NCI-H1048 (cell line): ENCODE measurements around the gene MCRIP2.

Source experiments
- DNase-seq: peaks from one replicate; lab custom pipeline; 2025; lab: John Stamatoyannopoulos, UW

Gene MCRIP2

DNA sequence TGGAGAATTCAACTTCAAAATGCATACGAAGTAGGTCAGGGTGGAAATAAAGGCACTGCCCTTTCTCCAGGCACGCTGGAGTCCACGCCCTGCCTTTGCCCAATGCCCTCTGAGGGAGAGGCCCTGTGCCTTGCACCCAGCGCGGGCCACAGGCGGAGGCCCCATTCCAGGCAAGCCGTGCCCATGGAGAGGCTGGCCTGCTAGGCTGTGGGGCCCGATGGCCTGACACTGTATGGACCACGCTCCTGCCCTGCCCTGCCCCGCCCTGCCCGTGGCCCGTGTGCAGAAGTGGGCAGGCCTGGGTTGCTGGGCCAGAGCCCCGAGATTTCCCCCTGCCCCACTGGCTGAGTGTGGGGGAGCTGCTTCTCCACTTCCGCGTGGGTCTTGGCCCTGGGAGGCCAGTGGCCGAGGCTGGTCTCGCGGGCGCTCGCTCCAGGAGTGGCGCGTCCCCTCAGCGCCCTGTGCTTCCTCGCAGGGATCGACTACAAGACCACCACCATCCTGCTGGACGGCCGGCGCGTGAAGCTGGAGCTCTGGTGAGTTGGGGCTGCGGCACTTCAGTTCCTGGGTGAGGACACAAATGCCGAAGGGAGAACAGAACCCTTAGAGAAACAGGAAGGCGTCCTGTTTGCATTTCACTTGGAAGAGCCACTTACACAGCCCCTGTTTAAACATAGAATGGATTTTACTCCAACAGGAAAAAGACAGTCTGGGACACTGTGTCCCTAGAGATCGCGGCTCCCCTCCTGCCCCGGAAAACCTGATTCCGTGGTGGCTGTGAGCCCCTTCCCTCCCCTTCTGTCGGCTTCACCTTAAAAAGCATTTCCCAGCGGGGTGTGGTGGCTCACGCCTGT is 24.7 kb upstream of the MCRIP2 start:
- DNase-seq, result no peak

DNA sequence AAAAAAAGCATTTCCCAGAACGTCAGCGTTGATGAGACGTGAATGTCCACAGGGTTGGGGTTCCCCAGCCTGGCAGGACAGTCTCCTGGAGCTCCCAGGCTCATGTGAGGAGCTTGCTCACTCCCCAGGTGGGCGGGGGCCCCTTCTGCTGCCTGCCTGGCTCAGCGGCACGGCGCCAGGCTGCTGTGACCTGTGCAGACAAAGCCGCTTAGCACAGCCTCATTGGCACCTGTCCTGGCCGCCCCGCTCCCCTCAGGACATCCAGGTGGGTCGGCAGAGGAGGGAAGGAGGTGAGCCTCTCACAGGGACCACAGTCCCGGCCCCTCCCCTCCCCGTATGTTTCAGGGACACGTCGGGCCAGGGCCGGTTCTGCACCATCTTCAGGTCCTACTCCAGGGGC is 23.8 kb upstream of the MCRIP2 start:
- no peak for DNase-seq

DNA sequence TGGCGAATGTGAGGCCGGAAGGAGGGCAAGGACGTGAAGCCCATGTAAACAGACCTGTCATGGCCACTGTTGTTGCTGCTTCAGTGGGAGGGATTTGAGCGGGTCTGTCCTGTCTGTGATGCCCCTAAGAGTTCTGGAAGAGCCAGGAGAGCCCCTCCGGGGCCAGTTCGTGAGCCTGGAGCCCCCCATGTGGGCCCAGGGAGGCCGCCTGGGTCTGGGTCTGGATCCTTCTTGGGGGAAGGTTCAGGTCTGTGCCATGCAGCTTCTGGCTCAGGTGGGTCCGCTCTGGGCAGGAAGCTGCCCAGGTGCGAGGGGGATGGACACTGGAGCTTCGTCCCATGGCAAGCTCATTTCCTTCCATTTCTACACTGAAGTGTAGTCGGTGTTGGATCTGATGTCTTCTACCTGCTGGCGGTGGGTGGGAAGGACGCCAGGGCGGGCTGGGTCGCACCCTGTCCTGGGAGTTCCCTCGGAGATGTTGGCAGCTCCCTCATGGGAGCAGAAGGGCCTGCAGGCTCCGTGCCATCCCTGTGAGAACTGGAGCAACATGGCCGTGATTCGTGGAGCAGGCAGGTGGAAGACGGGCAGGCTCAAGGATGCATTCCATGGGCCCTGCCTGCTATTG is 22.0 kb upstream of the MCRIP2 start:
- no peak for DNase-seq

DNA sequence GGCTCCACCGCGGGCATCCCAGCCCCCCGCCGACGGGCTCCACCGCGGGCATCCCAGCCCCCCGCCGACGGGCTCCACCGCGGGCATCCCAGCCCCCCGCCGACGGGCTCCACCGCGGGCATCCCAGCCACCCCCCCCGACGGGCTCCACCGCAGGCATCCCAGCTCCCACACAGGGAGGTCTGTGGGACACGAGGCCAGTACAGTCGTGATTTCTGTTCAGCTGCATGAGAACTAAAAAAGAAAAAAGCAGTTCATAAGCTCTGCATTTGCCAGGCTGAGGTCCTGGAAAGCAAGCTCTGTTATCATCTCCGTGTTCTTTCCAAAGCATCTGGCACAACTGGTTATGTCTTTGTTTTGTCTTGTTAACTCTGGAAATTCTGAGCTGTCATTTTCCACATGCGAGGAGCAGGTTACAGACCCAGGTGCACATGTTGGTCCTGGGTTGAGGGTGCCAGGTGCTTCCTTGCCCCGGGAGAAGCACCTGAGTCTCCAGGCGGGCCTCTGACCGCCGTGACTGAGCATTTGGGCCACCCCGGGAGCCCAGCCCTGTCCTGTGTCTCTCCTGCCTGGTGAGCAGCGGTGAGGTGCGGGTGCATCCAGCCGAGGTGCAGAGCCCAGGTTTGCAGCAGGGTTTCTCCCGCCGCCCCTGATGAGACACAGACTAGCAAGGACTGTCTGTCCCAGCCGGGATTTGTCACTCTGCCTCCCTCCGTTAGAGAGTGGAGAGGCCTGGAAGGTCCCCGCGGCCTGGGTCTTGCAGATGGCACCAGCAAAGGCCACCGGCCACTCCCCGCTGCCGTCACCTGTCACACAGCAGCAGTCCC is 20.7 kb upstream of the MCRIP2 start:
- DNase-seq, result no peak

DNA sequence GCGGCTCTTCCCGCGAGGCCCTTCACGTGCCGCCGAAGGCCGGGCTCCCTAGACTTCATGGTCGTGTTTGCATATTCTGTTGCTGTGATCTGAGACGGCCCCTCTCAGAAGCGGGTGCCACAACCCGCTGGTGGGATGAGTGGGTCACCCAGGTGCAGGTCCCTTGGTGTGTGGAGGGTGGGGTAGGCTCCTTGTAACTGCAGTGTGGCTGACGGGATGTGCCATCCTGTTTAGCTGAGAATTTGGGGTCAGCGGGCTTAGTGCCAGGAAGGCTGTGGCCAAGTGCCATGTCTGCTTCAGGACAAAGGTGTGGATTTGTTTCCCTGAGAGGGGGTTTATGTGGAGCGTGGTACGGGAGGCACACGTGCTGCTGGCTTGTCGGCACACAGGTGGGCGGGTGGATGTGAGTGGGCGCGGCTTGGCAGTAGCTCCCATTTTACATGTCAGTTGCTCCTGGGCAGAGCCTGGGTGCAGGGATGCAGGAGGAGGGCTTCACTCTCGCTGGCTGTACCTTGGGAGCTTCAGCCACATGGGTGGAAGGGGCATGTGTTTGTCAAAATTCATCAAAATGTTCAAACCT is 20.0 kb upstream of the MCRIP2 start:
- DNase-seq, result no peak

DNA sequence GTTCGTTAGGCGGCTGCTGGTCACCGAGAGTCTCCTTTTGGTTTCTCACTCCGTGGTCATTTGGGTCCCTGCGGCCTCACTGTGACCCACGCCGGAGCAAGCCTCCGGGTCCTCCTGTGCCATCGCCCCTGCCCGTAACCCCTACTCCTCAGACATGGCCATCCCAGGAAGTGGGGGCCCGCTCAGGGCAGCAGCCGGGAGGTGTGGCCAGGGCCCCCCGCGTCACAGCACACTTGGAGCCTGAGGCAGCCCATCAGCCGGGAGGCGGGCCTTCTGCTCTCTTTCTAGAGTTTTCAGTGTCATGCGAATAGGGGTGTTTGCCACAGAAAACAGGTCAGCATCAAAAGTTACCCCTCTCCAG is 18.7 kb upstream of the MCRIP2 start:
- no peak for DNase-seq

GRCh38 chr16:624526-625070 is 17.0 kb upstream of the MCRIP2 start:
- no peak for DNase-seq

DNA sequence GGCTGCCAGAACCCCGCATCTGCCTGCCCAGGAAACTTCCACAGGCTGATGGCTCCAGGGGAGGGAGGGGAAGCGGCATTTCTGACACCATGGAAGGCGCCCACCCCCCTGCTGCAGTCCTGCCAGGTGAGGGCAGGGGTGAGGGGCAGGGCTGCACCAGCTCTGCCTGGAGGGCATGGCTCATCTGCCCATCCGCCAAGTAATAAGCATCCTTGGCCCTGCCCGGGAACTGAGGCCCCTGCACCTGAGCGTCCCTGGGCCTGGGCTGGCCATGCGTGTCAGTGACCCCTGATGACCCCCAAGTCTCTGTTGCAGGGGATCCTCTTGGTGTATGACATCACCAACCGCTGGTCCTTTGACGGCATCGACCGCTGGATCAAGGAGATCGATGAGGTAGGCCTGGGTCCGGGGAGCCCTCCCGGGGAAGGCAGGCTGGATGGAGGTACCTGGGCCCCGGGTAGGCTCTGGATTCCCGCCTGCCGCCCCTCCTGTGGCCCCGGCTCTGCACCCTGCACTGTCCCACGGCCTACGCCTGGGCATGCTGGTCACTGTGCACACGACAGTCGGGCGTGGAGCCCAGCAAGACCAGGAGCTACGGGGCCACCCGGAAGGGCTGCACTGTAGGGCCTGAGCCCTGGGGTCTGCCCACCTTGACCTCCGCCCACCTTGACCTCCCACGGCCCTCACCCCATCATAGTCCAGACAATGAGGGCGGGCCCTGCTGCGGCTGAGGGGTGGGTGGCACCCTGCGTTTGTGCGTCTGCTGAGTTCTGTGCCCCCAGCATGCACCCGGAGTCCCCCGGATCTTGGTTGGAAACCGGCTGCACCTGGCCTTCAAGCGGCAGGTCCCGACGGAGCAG is 16.3 kb upstream of the MCRIP2 start:
- DNase-seq, result no peak

DNA sequence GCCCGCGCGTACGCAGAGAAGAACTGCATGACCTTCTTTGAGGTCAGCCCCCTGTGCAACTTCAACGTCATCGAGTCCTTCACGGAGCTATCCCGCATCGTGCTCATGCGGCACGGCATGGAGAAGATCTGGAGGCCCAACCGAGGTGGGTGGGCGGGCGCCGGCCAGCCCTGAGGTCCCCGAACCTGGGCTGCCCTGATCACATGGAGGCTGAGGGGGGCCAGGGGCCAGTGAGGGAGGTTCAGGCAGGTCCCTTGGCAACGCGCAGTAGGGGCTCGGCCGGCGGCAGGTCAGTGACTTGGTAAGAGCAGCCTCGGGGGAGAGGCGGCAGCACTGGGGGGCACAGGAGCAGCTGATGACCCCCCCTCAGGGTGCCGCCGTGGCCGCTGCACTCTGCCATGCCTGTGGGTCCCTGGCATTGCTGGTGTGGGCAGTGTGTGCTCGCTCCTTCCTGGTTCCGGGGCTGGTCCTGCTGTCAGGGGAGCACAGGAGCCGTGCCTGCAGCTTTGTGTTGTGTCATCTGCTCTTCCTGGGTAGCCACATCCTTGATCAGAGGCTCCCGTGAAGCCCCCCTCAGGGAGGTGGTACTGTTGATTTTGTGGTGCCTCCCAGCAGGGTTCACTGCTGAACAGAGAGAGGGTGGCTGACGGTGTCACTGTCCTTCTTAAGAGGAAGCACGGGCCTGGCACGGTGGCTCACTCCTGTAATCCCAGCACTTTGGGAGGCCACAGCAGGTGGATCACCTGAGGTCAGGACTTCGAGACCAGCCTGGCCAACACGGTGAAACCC is 15.5 kb upstream of the MCRIP2 start:
- no peak for DNase-seq

GRCh38 chr16:626787-627453 is 14.7 kb upstream of the MCRIP2 start:
- no peak for DNase-seq

DNA sequence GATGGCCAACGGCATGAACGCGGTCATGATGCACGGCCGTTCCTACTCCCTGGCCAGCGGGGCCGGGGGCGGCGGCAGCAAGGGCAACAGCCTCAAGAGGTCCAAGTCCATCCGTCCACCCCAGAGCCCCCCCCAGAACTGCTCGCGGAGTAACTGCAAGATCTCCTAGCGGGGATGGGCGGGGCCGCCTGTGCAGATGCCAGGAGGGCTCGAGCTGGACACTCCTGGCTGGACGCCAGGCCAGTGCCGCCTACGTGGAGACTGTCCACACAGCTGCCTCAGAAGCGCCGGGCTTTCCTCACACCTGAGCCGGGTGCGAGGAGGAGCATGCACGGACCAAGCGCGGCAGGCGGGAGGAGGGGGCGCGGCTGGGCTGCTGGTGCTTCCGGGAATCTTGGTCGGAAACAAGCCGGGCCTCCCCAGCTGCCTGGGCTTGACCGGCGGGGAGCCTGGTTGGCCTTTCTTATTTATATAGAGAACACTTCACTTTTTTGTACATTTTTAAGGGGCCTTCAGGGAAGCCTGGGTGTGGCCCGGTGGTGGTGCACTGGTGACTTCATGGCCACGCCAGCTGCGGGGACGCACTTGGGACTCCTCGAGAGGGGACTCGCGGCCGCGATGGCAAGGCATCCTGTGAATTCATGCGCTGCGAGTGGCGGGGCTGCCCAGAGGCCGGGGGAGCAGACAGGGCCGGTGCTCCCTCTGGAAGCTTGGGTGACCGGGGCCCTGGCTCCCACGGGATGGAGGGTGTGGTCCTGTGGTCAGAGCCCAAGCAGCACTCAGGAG is 14.0 kb upstream of the MCRIP2 start:
- DNase-seq, result no peak

GRCh38 chr16:628321-629061 is 13.1 kb upstream of the MCRIP2 start:
- no peak for DNase-seq

- DNase-seq, result no peak
These were observed 12.3 kb upstream of the MCRIP2 start for GRCh38 chr16:629185-629832.

DNA sequence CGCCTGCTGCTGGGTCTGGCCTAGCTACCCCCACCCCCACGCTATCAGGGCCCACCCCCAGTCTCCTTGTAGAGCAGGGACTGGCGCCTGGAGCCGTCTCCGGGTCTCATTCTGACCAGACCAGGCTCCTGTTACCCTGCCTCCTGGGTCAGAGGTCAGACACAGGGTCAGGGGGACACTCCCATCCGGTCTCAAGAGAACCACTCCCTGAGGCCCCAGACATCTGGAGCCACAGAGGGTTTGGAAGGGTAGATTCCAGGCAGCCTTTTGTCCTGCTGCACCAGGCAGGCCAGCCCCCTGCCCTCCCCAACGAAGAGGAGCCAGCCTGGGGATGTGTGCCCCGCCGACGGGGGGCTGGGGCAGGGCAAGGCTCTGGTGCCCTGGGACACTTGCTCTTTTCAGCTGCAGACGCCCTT is 11.8 kb upstream of the MCRIP2 start:
- DNase-seq, result no peak

- no peak for DNase-seq
These were observed 11.3 kb upstream of the MCRIP2 start for GRCh38 chr16:630249-630814.

DNA sequence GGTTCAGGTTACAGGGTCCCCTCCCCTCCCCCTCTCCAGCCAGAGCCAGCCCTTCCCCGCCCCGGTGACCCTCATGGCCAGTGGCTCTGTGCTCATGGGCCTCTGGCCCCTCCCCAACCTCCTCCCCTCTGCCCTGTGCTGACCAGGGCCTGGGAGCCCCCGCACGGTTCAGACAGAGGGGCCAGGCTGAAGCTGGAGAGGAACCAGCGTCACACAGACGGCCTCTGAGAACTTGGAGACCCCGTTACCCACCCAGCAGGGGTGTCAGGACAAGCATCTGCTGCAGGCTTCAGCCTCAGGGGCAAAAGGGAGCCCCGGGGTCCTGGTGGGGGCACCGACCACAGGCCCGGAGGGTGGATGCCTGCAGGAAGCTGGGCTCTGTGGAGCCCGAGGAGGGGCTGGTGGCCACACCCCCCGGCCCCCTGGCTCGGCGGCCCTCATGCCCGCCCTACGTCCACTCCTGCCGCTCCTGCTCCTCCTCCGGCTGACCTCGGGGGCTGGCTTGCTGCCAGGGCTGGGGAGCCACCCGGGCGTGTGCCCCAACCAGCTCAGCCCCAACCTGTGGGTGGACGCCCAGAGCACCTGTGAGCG is 10.7 kb upstream of the MCRIP2 start, which contains the start of gene WFIKKN1:
Gene WFIKKN1 (plus strand): TSS at position 171 of the 591 bp plus-strand sequence. CDS start 269 bp downstream, at position 440.
- no peak for DNase-seq

DNA sequence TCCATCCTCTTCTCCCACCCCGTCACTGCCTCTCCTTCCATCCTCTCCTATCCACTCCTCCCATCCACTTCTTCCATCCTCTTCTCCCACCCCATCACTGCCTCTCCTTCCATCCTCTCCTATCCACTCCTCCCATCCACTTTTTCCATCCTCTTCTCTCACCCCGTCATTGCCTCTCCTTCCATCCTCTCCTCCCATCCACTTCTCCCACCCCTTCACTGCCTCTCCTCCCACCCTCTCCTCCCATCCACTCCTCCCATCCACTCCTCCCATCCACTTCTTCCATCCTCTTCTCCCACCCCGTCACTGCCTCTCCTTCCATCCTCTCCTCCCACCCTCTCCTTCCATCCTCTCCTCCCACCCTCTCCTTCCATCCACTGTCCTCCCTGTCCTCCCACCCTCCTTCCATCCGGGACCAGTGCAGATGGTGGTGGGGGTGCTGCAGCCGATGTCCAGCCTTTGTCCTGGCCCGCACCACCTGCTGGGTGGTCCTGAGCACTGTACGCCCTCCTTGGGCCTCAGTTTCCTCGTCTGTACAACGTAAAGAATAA is 9.7 kb upstream of the MCRIP2 start:
- DNase-seq, result no peak
